ENCODE data around the gene NLRP3.

The NLRP3 gene

GRCh38 chr1:247437551-247438505 is 21.9 kb downstream of the NLRP3 start:
- Histone ChIP-seq H3K27me3 (ENCODE audit: low read depth) (no peaks in the 10 kb centered on the region), H3K36me3 (replicated peaks) (no peaks in the 10 kb centered on the region), H3K9me3 (no peaks in the 10 kb centered on the region), H3K4me3 (no peak overlapping the region), H3K4me1 (no peaks in the 10 kb centered on the region)
- DNase-seq (ENCODE audit: low spot score in 2 of 2), result no peak
- in situ Hi-C loops (cut with MboI; ENCODE audit: low sequenced_read_pairs), result no loop called here

GRCh38 chr1:247440001-247440620 is 24.1 kb downstream of the NLRP3 start:
- Histone ChIP-seq H3K4me3 (no peak overlapping the region), H3K9me3 (no peaks in the 10 kb centered on the region), H3K27me3 (ENCODE audit: low read depth) (no peaks in the 10 kb centered on the region), H3K36me3 (replicated peaks) (no peaks in the 10 kb centered on the region), H3K4me1 (no peaks in the 10 kb centered on the region)
- no peak for DNase-seq (ENCODE audit: low spot score in 2 of 2)
- in situ Hi-C loops (cut with MboI; ENCODE audit: low sequenced_read_pairs), result no loop called here

- Histone ChIP-seq H3K36me3 (replicated peaks) (no peaks in the 10 kb centered on the region), H3K9me3 (no peaks in the 10 kb centered on the region), H3K4me3 (no peak overlapping the region), H3K27me3 (ENCODE audit: low read depth) (no peaks in the 10 kb centered on the region), H3K4me1 (no peaks in the 10 kb centered on the region)
- in situ Hi-C loops (cut with MboI; ENCODE audit: low sequenced_read_pairs), result no loop called here
- DNase-seq (ENCODE audit: low spot score in 2 of 2), result no peak
These were observed 25.6 kb downstream of the NLRP3 start for GRCh38 chr1:247441606-247442005.

DNA sequence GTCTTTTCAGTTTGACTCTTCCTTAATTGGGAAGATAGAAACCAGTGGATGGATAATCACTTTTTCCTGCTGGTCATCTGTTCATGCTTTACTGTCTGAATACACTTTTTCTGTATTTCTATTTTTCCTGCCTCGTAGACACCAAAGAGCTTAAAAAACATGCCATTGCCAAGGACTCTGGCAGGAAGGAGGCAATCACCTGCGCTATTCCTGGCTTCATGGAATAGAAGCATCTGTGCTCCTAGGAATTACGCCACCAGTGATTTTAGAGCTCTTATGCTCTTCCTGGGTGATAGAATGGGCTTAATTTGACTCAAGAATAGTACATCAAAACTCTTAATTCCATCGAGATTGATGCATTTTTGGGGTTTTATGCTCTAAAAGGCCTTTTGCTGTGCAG is 26.2 kb downstream of the NLRP3 start:
- H3K27me3 ChIP-seq (ENCODE audit: low read depth), result no peaks in the 10 kb centered on the region
- no peaks in the 10 kb centered on the region for H3K4me1 ChIP-seq
- no peaks in the 10 kb centered on the region for H3K36me3 ChIP-seq (replicated peaks)
- DNase-seq (ENCODE audit: low spot score in 2 of 2), result no peak
- in situ Hi-C loops (cut with MboI; ENCODE audit: low sequenced_read_pairs), result no loop called here
- no peaks in the 10 kb centered on the region for H3K9me3 ChIP-seq
- H3K4me3 ChIP-seq, result no peak overlapping the region

- Histone ChIP-seq H3K27me3 (ENCODE audit: low read depth) (no peaks in the 10 kb centered on the region), H3K36me3 (replicated peaks) (no peaks in the 10 kb centered on the region), H3K4me1 (no peaks in the 10 kb centered on the region), H3K9me3 (no peaks in the 10 kb centered on the region), H3K4me3 (no peak overlapping the region)
- DNase-seq (ENCODE audit: low spot score in 2 of 2), result no peak
- in situ Hi-C loops (cut with MboI; ENCODE audit: low sequenced_read_pairs), result no loop called here
These were observed 27.7 kb downstream of the NLRP3 start for GRCh38 chr1:247443641-247444040.

DNA sequence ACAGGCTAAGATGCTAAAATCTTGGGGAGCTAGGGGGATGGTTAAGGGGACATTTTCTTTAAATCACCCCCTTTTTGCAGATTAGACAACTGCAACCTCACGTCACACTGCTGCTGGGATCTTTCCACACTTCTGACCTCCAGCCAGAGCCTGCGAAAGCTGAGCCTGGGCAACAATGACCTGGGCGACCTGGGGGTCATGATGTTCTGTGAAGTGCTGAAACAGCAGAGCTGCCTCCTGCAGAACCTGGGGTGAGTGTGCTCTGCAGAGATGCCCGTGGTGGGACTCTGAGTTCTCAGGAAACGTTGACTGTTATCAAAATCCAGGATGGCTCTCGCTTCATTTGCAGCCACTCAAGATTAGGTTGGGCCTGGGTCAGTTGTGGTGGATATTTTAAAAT is 28.6 kb downstream of the NLRP3 start:
- H3K4me1 ChIP-seq, result no peaks in the 10 kb centered on the region
- H3K4me3 ChIP-seq, result no peak overlapping the region
- H3K36me3 ChIP-seq (replicated peaks), result no peaks in the 10 kb centered on the region
- no peaks in the 10 kb centered on the region for H3K27me3 ChIP-seq (ENCODE audit: low read depth)
- no peaks in the 10 kb centered on the region for H3K9me3 ChIP-seq
- DNase-seq (ENCODE audit: low spot score in 2 of 2), result no peak
- in situ Hi-C loops (cut with MboI; ENCODE audit: low sequenced_read_pairs), result no loop called here

GRCh38 chr1:247445526-247446356 is 29.8 kb downstream of the NLRP3 start:
- no peaks in the 10 kb centered on the region for H3K4me1 ChIP-seq
- H3K9me3 ChIP-seq, result no peaks in the 10 kb centered on the region
- no peak for DNase-seq (ENCODE audit: low spot score in 2 of 2)
- no peaks in the 10 kb centered on the region for H3K36me3 ChIP-seq (replicated peaks)
- H3K27me3 ChIP-seq (ENCODE audit: low read depth), result no peaks in the 10 kb centered on the region
- no peak overlapping the region for H3K4me3 ChIP-seq
- in situ Hi-C loops (cut with MboI; ENCODE audit: low sequenced_read_pairs), result no loop called here

GRCh38 chr1:247447162-247447909 is 31.4 kb downstream of the NLRP3 start:
- DNase-seq (ENCODE audit: low spot score in 2 of 2), result no peak
- Histone ChIP-seq H3K4me3 (no peak overlapping the region), H3K27me3 (ENCODE audit: low read depth) (no peaks in the 10 kb centered on the region), H3K36me3 (replicated peaks) (no peaks in the 10 kb centered on the region), H3K9me3 (no peaks in the 10 kb centered on the region), H3K4me1 (no peaks in the 10 kb centered on the region)
- in situ Hi-C loops (cut with MboI; ENCODE audit: low sequenced_read_pairs), result no loop called here

DNA sequence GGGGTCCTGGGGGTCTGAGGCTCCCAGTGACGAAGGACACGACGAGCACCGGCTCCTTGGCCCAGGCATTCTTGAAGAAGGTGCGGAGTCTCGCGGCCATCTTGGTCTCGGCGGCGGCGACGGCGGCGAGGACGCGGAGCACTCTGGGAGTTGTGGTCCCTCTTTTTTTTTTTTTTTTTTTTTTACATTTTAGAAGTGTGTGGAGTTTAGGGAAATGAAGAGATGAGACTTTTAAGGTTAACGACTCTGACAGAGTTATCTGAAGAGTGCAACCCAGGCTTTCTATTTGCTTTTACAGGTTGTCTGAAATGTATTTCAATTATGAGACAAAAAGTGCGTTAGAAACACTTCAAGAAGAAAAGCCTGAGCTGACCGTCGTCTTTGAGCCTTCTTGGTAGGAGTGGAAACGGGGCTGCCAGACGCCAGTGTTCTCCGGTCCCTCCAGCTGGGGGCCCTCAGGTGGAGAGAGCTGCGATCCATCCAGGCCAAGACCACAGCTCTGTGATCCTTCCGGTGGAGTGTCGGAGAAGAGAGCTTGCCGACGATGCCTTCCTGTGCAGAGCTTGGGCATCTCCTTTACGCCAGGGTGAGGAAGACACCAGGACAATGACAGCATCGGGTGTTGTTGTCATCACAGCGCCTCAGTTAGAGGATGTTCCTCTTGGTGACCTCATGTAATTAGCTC is 32.3 kb downstream of the NLRP3 start:
- Histone ChIP-seq H3K4me3 (no peak overlapping the region), H3K9me3 (no peaks in the 10 kb centered on the region), H3K27me3 (ENCODE audit: low read depth) (no peaks in the 10 kb centered on the region; the same call in 1 of the 2 replicates), H3K4me1 (no peaks in the 10 kb centered on the region), H3K36me3 (replicated peaks) (no peaks in the 10 kb centered on the region)
- DNase-seq (ENCODE audit: low spot score in 2 of 2), result no peak
- in situ Hi-C loops (cut with MboI; ENCODE audit: low sequenced_read_pairs), result no loop called here

GRCh38 chr1:247451388-247452010 is 35.5 kb downstream of the NLRP3 start:
- Histone ChIP-seq H3K4me3 (no peak overlapping the region), H3K4me1 (no peaks in the 10 kb centered on the region), H3K9me3 (no peaks in the 10 kb centered on the region), H3K36me3 (replicated peaks) (no peaks in the 10 kb centered on the region), H3K27me3 (ENCODE audit: low read depth) (no peaks in the 10 kb centered on the region; the same call in 1 of the 2 replicates)
- in situ Hi-C loops (cut with MboI; ENCODE audit: low sequenced_read_pairs), result no loop called here
- DNase-seq (ENCODE audit: low spot score in 2 of 2), result no peak

GRCh38 chr1:247452447-247453039 is 36.6 kb downstream of the NLRP3 start:
- no peaks in the 10 kb centered on the region; the same call in 1 of the 2 replicates for H3K27me3 ChIP-seq (ENCODE audit: low read depth)
- H3K4me3 ChIP-seq, result no peak overlapping the region
- H3K9me3 ChIP-seq, result no peaks in the 10 kb centered on the region
- DNase-seq (ENCODE audit: low spot score in 2 of 2), result no peak
- H3K4me1 ChIP-seq, result no peaks in the 10 kb centered on the region
- no peaks in the 10 kb centered on the region for H3K36me3 ChIP-seq (replicated peaks)
- in situ Hi-C loops (cut with MboI; ENCODE audit: low sequenced_read_pairs), result no loop called here

- H3K4me1 ChIP-seq, result no peaks in the 10 kb centered on the region
- DNase-seq (ENCODE audit: low spot score in 2 of 2), result no peak
- H3K9me3 ChIP-seq, result no peaks in the 10 kb centered on the region
- no peaks in the 10 kb centered on the region for H3K36me3 ChIP-seq (replicated peaks)
- no peaks in the 10 kb centered on the region; the same call in 1 of the 2 replicates for H3K27me3 ChIP-seq (ENCODE audit: low read depth)
- in situ Hi-C loops (cut with MboI; ENCODE audit: low sequenced_read_pairs), result no loop called here
- no peak overlapping the region for H3K4me3 ChIP-seq
These were observed 37.3 kb downstream of the NLRP3 start for GRCh38 chr1:247453245-247453644.
